Calu3 (cell line): ENCODE measurements around the gene TARDBP. TPM values are rescaled to one million over a fixed set of nuclear protein-coding genes. Genes with fewer than 3 reads are reported as not detected.

Source experiments
- BruUV-seq: library from RNA; stranded (reverse); fragments of 400-500 nt; replicated peaks from 2 replicates; lab custom pipeline; 2021; lab: Mats Ljungman, UMichigan
- CTCF ChIA-PET: fragments of 300-600 bp; sonication (Branson Sonifier 250); formaldehyde crosslinking; loops from one replicate; lab custom pipeline; 2022; ENCODE audit warnings: antibody characterized with exemption; lab: Charles Lee
- DNase-seq: peaks from one replicate; pipeline ENCODE4 v3.0.0; 2022
- H3K27ac Mint-ChIP-seq: one replicate; pipeline ENCODE4 v1.8.0; 2022; ENCODE audit warnings: mixed read lengths; ENCODE audit not compliant: unreplicated experiment
- H3K27me3 Mint-ChIP-seq: one replicate; pipeline ENCODE4 v1.8.0; 2022; ENCODE audit warnings: mixed read lengths; ENCODE audit not compliant: unreplicated experiment
- H3K36me3 Mint-ChIP-seq: one replicate; pipeline ENCODE4 v1.8.0; 2022; ENCODE audit warnings: mild to moderate bottlenecking, moderate library complexity, mixed read lengths; ENCODE audit not compliant: insufficient read depth, unreplicated experiment
- H3K4me1 Mint-ChIP-seq: one replicate; pipeline ENCODE4 v1.8.0; 2022; ENCODE audit warnings: mild to moderate bottlenecking, low read depth, mixed read lengths; ENCODE audit not compliant: unreplicated experiment
- H3K4me3 Mint-ChIP-seq: one replicate; pipeline ENCODE4 v1.8.0; 2022; ENCODE audit warnings: mild to moderate bottlenecking, low read depth, moderate library complexity, mixed read lengths; ENCODE audit not compliant: unreplicated experiment
- H3K9me3 Mint-ChIP-seq: one replicate; pipeline ENCODE4 v1.8.0; 2022; ENCODE audit warnings: low read depth, mixed read lengths; ENCODE audit not compliant: unreplicated experiment
- CTCF ChIP-seq: fragments of 200-600 bp; IDR thresholded peaks from one replicate; pipeline ENCODE4 v1.8.0; 2022; ENCODE audit warnings: antibody characterized with exemption; ENCODE audit not compliant: unreplicated experiment
- intact Hi-C: fragments of 100-400 bp; cut with micrococcal nuclease; formaldehyde crosslinking; loops from one replicate; pipeline ENCODE4 v1.10.0; 2022; ENCODE audit not compliant: unreplicated experiment
- total RNA-seq: library from RNA; stranded (reverse); gene quantifications from 2 replicates; pipeline ENCODE4 v1.2.3, GENCODE V29; 2022

The TARDBP gene
- total RNA-seq, 1 experiment from 2014 or later, result 130 TPM

GRCh38 chr1:11054666-11055065 lies 42.2 kb downstream of the TARDBP start:
- Mint-ChIP-seq H3K4me1 (no peaks in the 10 kb centered on the region), H3K27me3 (no peaks in the 10 kb centered on the region), H3K9me3 (no peaks in the 10 kb centered on the region), H3K36me3 (peaks cover 27% of the 10 kb centered on the region), H3K4me3 (no peak overlapping the region), H3K27ac (no peak overlapping the region)
- CTCF ChIA-PET, result interaction anchor here (0.5 kb wide), 1 partner anchor 21 kb away, joined by 5 read pairs; no protein-coding TSS in a partner anchor
- no peak for DNase-seq
- intact Hi-C loops, result no loop called here
- TF ChIP-seq CTCF, result no peak
- no TSS peak for BruUV-seq

GRCh38 chr1:11055676-11056075 lies 43.2 kb downstream of the TARDBP start:
- intact Hi-C loops, result no loop called here
- no TSS peak for BruUV-seq
- Mint-ChIP-seq H3K9me3 (no peaks in the 10 kb centered on the region), H3K27ac (no peak overlapping the region), H3K36me3 (peaks cover 36% of the 10 kb centered on the region), H3K27me3 (no peaks in the 10 kb centered on the region), H3K4me3 (no peak overlapping the region), H3K4me1 (no peaks in the 10 kb centered on the region)
- DNase-seq, result no peak
- no peak for TF ChIP-seq CTCF
- CTCF ChIA-PET, result no interaction called here

- CTCF ChIA-PET, result no interaction called here
- no peaks in the 10 kb centered on the region for H3K4me1 Mint-ChIP-seq
- H3K4me3 Mint-ChIP-seq, result no peak overlapping the region
- no peaks in the 10 kb centered on the region for H3K27me3 Mint-ChIP-seq
- no peak for TF ChIP-seq CTCF
- no peak for DNase-seq
- no TSS peak for BruUV-seq
- peaks cover 41% of the 10 kb centered on the region for H3K36me3 Mint-ChIP-seq
- intact Hi-C loops, result no loop called here
- H3K27ac Mint-ChIP-seq, result no peak overlapping the region
- H3K9me3 Mint-ChIP-seq, result no peaks in the 10 kb centered on the region
Observed at GRCh38 chr1:11056504-11056903, 44.0 kb downstream of the TARDBP start.

GRCh38 chr1:11057477-11057876 lies 45.0 kb downstream of the TARDBP start:
- Mint-ChIP-seq H3K9me3 (no peaks in the 10 kb centered on the region), H3K4me1 (no peaks in the 10 kb centered on the region), H3K36me3 (peaks cover 44% of the 10 kb centered on the region), H3K4me3 (no peak overlapping the region), H3K27ac (no peak overlapping the region), H3K27me3 (no peaks in the 10 kb centered on the region)
- DNase-seq, result no peak
- intact Hi-C loops, result no loop called here
- no peak for TF ChIP-seq CTCF
- no TSS peak for BruUV-seq
- CTCF ChIA-PET, result interaction anchor here (1.6 kb wide), 1 partner anchor 20 kb away, joined by 9 read pairs; no protein-coding TSS in a partner anchor
